IMR-90 (cell line): ENCODE measurements around the gene MED13. TPM values are rescaled to one million over a fixed set of nuclear protein-coding genes. Genes with fewer than 3 reads are reported as not detected.
A peak's percentile ranks its signal among the peaks of the same experiment; 100 is the strongest.

Source experiments
- ATAC-seq: fragments of 200-7000 bp; cut with Tn5 transposase; 2 replicates; pipeline ENCODE4 v1.9.1; 2020; ENCODE audit warnings: low read depth, mild to moderate bottlenecking, moderate library complexity
- BruUV-seq: library from RNA; stranded (reverse); fragments of 400-500 nt; replicated peaks from 2 replicates; lab custom pipeline; 2021; lab: Mats Ljungman, UMichigan
- CTCF ChIA-PET: fragments of 300-600 bp; formaldehyde crosslinking; extraction: SDS; loops from one replicate; lab custom pipeline; 2021; ENCODE audit warnings: antibody characterized with exemption; lab: Yijun Ruan, JAX
- POLR2A ChIA-PET: fragments of 300-600 bp; sonication (Branson Sonifier 250); formaldehyde crosslinking; loops from one replicate; lab custom pipeline; 2022; ENCODE audit warnings: antibody characterized with exemption; ENCODE audit not compliant: unreplicated experiment; lab: Charles Lee
- DNase-seq: peaks from one replicate; pipeline ENCODE4 v3.0.0; 2013
- H2AFZ ChIP-seq: replicated peaks from 2 replicates; pipeline ENCODE3; 2013; ENCODE audit warnings: low read length, mild to moderate bottlenecking; ENCODE audit not compliant: poor library complexity
- H2AK5ac ChIP-seq: 2 replicates; pipeline ENCODE4 v1.6.1; 2013; ENCODE audit warnings: low read depth, low read length, inconsistent platforms
- H2AK9ac ChIP-seq: replicated peaks from 2 replicates; pipeline ENCODE3; 2013; ENCODE audit warnings: mild to moderate bottlenecking, low read depth, low read length, moderate library complexity; ENCODE audit not compliant: poor library complexity
- H2BK120ac ChIP-seq: 2 replicates; pipeline ENCODE4 v1.6.1; 2013; ENCODE audit warnings: low read depth, low read length, inconsistent platforms
- H2BK15ac ChIP-seq: 3 replicates; pipeline ENCODE4 v1.6.1; 2013; ENCODE audit warnings: low read depth, low read length, inconsistent platforms
- H2BK20ac ChIP-seq: 2 replicates; pipeline ENCODE4 v1.6.1; 2013; ENCODE audit warnings: low read depth, mild to moderate bottlenecking, inconsistent platforms, low read length, moderate library complexity
- H2BK5ac ChIP-seq: 2 replicates; pipeline ENCODE4 v1.6.1; 2013; ENCODE audit warnings: mild to moderate bottlenecking, low read depth, low read length, inconsistent platforms; ENCODE audit not compliant: poor library complexity, severe bottlenecking
- H3K14ac ChIP-seq: replicated peaks from 2 replicates; pipeline ENCODE4 v1.6.1; 2013; ENCODE audit warnings: low read depth, low read length, inconsistent platforms
- H3K18ac ChIP-seq: 2 replicates; pipeline ENCODE4 v1.6.1; 2013; ENCODE audit warnings: low read depth, low read length, control low read depth
- H3K23ac ChIP-seq: 2 replicates; pipeline ENCODE4 v1.6.1; 2013; ENCODE audit warnings: low read depth, low read length, inconsistent platforms
- H3K27ac ChIP-seq: 2 replicates; pipeline ENCODE4 v1.5.1; 2013; ENCODE audit warnings: mild to moderate bottlenecking, control low read depth, low read length; ENCODE audit not compliant: insufficient read depth
- H3K27me3 ChIP-seq: 2 replicates; pipeline ENCODE4 v1.6.1; 2013; ENCODE audit warnings: low read length; ENCODE audit not compliant: control insufficient read depth, insufficient read depth
- H3K36me3 ChIP-seq: 2 replicates; pipeline ENCODE4 v1.6.1; 2013; ENCODE audit warnings: low read length, mixed read lengths; ENCODE audit not compliant: control insufficient read depth, insufficient read depth
- H3K4ac ChIP-seq: 2 replicates; pipeline ENCODE4 v1.6.1; 2013; ENCODE audit warnings: low read depth, low read length, inconsistent platforms
- H3K4me1 ChIP-seq: 2 replicates; pipeline ENCODE4 v1.6.1; 2013; ENCODE audit warnings: low read length, mixed read lengths; ENCODE audit not compliant: control insufficient read depth, insufficient read depth
- H3K4me2 ChIP-seq: 2 replicates; pipeline ENCODE4 v1.6.1; 2013; ENCODE audit warnings: low read depth, mild to moderate bottlenecking, control low read depth, low read length, moderate library complexity
- H3K4me3 ChIP-seq: 2 replicates; pipeline ENCODE4 v1.5.1; 2013; ENCODE audit warnings: low read depth, mild to moderate bottlenecking, control low read depth, low read length, moderate library complexity; ENCODE audit not compliant: insufficient read depth
- H3K56ac ChIP-seq: 2 replicates; pipeline ENCODE4 v1.6.1; 2013; ENCODE audit warnings: low read length, inconsistent platforms; ENCODE audit not compliant: insufficient read depth; ENCODE audit errors: extremely low read depth
- H3K79me1 ChIP-seq, 2 experiments: 2 replicates each; pipeline ENCODE4 v1.6.1; 2013; ENCODE audit warnings: low read length in 2 of 2, inconsistent platforms in 1 of 2, low read depth in 1 of 2
- H3K9ac ChIP-seq: 2 replicates; pipeline ENCODE4 v1.6.1; 2013; ENCODE audit warnings: low read depth, low read length, control low read depth
- H3K9me1 ChIP-seq: 2 replicates; pipeline ENCODE4 v1.6.1; 2013; ENCODE audit warnings: low read length, inconsistent platforms; ENCODE audit not compliant: insufficient read depth
- H3K9me3 ChIP-seq: 2 replicates; pipeline ENCODE4 v1.6.1; 2013; ENCODE audit warnings: low read length; ENCODE audit not compliant: control insufficient read depth, insufficient read depth
- H4K20me1 ChIP-seq: 2 replicates; pipeline ENCODE4 v1.6.1; 2013; ENCODE audit warnings: low read length, inconsistent platforms; ENCODE audit not compliant: insufficient read depth
- H4K5ac ChIP-seq: 2 replicates; pipeline ENCODE4 v1.6.1; 2013; ENCODE audit warnings: mild to moderate bottlenecking, low read depth, low read length, control low read depth
- H4K8ac ChIP-seq, 2 experiments: 2 replicates each; pipeline ENCODE4 v1.6.1; 2013; ENCODE audit warnings: low read depth in 2 of 2, low read length in 2 of 2, control low read depth in 1 of 2, inconsistent platforms in 1 of 2
- H4K91ac ChIP-seq: 2 replicates; pipeline ENCODE4 v1.6.1; 2013; ENCODE audit warnings: low read depth, low read length, inconsistent platforms; ENCODE audit not compliant: insufficient read depth
- BHLHE40 ChIP-seq: fragments of 150-350 bp; IDR thresholded peaks from 2 replicates; pipeline ENCODE4 v1.6.1; 2016; ENCODE audit warnings: mild to moderate bottlenecking, low read depth, low read length
- CEBPB ChIP-seq: IDR thresholded peaks from 2 replicates; pipeline ENCODE4 v1.6.1; 2012; ENCODE audit warnings: low read depth, low read length, improper control_type of control experiment
- CTCF ChIP-seq: conservative IDR thresholded peaks from 2 replicates; pipeline ENCODE4 v1.5.1; 2012; ENCODE audit warnings: mild to moderate bottlenecking, low read depth, low read length, improper control_type of control experiment
- ELK1 ChIP-seq: fragments of 150-350 bp; IDR thresholded peaks from 2 replicates; pipeline ENCODE4 v1.6.1; 2016; ENCODE audit warnings: low read depth, mild to moderate bottlenecking, low read length, moderate library complexity, borderline replicate concordance
- FOS ChIP-seq: fragments of 150-350 bp; IDR thresholded peaks from 2 replicates; pipeline ENCODE4 v1.6.1; 2016; ENCODE audit warnings: low read depth, low read length
- MAFK ChIP-seq: IDR thresholded peaks from 2 replicates; pipeline ENCODE4 v1.6.1; 2012; ENCODE audit warnings: low read depth, low read length, improper control_type of control experiment
- MXI1 ChIP-seq: IDR thresholded peaks from 2 replicates; pipeline ENCODE4 v1.6.1; 2012; ENCODE audit warnings: low read depth, mild to moderate bottlenecking, low read length, moderate library complexity, borderline replicate concordance
- NFE2L2 ChIP-seq: fragments of 150-350 bp; IDR thresholded peaks from 2 replicates; pipeline ENCODE4 v1.6.1; 2016; ENCODE audit warnings: low read depth, mild to moderate bottlenecking, low read length
- RAD21 ChIP-seq: IDR thresholded peaks from 2 replicates; pipeline ENCODE4 v1.6.1; 2012; ENCODE audit warnings: low read length, improper control_type of control experiment
- SMC3 ChIP-seq: fragments of 150-350 bp; IDR thresholded peaks from 2 replicates; pipeline ENCODE4 v1.6.1; 2016; ENCODE audit warnings: low read depth, mild to moderate bottlenecking, antibody characterized with exemption, low read length, moderate library complexity
- dilution Hi-C: fragments of 300-500 bp; cut with HindIII; formaldehyde crosslinking; loops from one replicate; pipeline ENCODE4 v1.14.3; 2018; ENCODE audit warnings: low sequenced_read_pairs; ENCODE audit not compliant: unreplicated experiment
- in situ Hi-C: fragments of 300-500 bp; cut with MboI; formaldehyde crosslinking; loops from 3 replicates; pipeline ENCODE4 v1.14.3; 2019; ENCODE audit warnings: low sequenced_read_pairs, inconsistent platforms, mixed read lengths
- intact Hi-C: fragments of 100-400 bp; cut with micrococcal nuclease; formaldehyde crosslinking; loops from 2 replicates; pipeline ENCODE4 v1.10.0; 2022
- polyA plus RNA-seq, 3 experiments: library from polyadenylated mRNA; depleted of rRNA; stranded (reverse); fragments of >200 nt; gene quantifications; 2 replicates each; pipeline ENCODE4 v1.2.3, GENCODE V29; 2012; ENCODE audit warnings: low replicate concordance in 1 of 3
- total RNA-seq: library from RNA; depleted of rRNA; stranded (reverse); fragments of >200 nt; gene quantifications from 2 replicates; pipeline ENCODE4 v1.2.3, GENCODE V29; 2012
- TF ChIP-seq, protein P1 (sequence below): fragments of 150-350 bp; IDR thresholded peaks from 2 replicates; pipeline ENCODE4 v1.6.1; 2017; ENCODE audit warnings: mild to moderate bottlenecking, antibody characterized with exemption, low read length, low read depth

The MED13 gene
- total and polyA plus RNA-seq, 2 of the 4 experiments (the other 2 are of a cell fraction), result 9.7 to 67.2 TPM

DNA sequence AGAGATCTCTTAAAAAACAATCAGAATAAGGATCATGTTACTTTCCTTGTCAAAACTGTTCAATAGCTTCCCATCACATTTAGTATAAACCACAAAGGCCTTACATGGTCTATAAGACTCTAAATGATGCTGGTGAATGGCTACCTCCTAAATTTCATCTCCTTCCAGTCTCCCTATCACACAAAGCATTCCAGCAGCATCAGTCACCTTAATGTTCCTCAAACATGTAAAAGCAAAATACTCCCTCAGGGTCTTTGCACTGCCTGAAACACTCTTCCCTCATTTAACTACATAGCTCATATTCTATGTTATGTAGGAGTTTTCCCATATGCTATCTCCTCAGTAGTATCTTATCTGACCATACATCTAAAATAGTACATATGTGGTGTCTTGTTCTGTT is 83.8 kb downstream of the MED13 start:
- Histone ChIP-seq H2BK120ac (no peak overlapping the region), H3K4me3 (no peak overlapping the region), H2BK15ac (no peak overlapping the region), H2AK9ac (no peak overlapping the region), H3K4me1 (no peaks in the 10 kb centered on the region), H3K36me3 (peaks cover 34% of the 10 kb centered on the region), H2AK5ac (no peak overlapping the region), H4K91ac (no peak overlapping the region), H2BK5ac (no peak overlapping the region), H3K23ac (no peak overlapping the region), H3K27ac (no peak overlapping the region), H3K18ac (no peak overlapping the region), H4K5ac (no peak overlapping the region), H3K9me1 (no peaks in the 10 kb centered on the region; the same call in 1 of the 2 replicates), H3K14ac (no peak overlapping the region), H3K56ac (no peak overlapping the region), H3K27me3 (no peaks in the 10 kb centered on the region), H3K9me3 (no peaks in the 10 kb centered on the region), H3K79me1 (peaks cover 12 to 33% of the 10 kb centered on the region in 2 experiments), H4K8ac (no peak overlapping the region), H2BK20ac (no peak overlapping the region), H3K4me2 (no peak overlapping the region), H3K4ac (no peak overlapping the region), H2AFZ (no peak overlapping the region), H3K9ac (no peak overlapping the region), H4K20me1 (peaks cover 3% of the 10 kb centered on the region; the same call in 1 of the 2 replicates)
- dilution Hi-C loops (no loop called here), in situ Hi-C loops (no loop called here), intact Hi-C loops (loop anchor here (5.0 kb wide), 1 partner anchor 34 kb away; no protein-coding TSS in a partner anchor)
- ChIA-PET CTCF (no interaction called here), POLR2A (no interaction called here)
- ATAC-seq, result peak; percentile 57; the same call in 1 of the 2 replicates
- BruUV-seq, result no TSS peak
- no peak for TF ChIP-seq CEBPB
- TF ChIP-seq BHLHE40, result no peak
- TF ChIP-seq MAFK, result no peak
- TF ChIP-seq, protein P1, sequence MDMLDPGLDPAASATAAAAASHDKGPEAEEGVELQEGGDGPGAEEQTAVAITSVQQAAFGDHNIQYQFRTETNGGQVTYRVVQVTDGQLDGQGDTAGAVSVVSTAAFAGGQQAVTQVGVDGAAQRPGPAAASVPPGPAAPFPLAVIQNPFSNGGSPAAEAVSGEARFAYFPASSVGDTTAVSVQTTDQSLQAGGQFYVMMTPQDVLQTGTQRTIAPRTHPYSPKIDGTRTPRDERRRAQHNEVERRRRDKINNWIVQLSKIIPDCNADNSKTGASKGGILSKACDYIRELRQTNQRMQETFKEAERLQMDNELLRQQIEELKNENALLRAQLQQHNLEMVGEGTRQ, result no peak
- no peak for TF ChIP-seq CTCF
- TF ChIP-seq NFE2L2, result no peak
- TF ChIP-seq SMC3, result no peak
- TF ChIP-seq MXI1, result no peak
- TF ChIP-seq RAD21, result no peak
- TF ChIP-seq FOS, result no peak
- no peak for TF ChIP-seq ELK1
- peak; percentile 62 for DNase-seq
